ENCODE data around the gene SMPDL3B.

DNA sequence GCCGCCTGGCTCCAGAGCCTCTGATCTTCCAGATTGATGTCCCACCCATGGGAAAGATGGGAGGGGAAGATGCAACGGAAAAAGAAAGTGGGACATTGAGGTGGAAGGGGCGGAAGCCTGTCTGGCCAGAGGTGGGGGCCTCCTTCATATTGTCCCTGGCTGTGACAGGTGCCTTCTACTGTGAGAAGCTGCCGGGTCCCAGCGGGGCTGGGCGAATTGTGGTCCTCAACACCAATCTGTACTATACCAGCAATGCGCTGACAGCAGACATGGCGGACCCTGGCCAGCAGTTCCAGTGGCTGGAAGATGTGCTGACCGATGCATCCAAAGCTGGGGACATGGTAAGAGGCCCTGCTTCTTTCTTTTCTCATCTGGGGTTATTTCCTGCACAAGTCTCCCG, 19.4 kb downstream of the SMPDL3B start:
- TF ChIP-seq, protein P1, sequence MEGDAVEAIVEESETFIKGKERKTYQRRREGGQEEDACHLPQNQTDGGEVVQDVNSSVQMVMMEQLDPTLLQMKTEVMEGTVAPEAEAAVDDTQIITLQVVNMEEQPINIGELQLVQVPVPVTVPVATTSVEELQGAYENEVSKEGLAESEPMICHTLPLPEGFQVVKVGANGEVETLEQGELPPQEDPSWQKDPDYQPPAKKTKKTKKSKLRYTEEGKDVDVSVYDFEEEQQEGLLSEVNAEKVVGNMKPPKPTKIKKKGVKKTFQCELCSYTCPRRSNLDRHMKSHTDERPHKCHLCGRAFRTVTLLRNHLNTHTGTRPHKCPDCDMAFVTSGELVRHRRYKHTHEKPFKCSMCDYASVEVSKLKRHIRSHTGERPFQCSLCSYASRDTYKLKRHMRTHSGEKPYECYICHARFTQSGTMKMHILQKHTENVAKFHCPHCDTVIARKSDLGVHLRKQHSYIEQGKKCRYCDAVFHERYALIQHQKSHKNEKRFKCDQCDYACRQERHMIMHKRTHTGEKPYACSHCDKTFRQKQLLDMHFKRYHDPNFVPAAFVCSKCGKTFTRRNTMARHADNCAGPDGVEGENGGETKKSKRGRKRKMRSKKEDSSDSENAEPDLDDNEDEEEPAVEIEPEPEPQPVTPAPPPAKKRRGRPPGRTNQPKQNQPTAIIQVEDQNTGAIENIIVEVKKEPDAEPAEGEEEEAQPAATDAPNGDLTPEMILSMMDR (conservative IDR thresholded peaks at IDR 0.05): no peak
- TF ChIP-seq ZFX (IDR thresholded peaks at IDR 0.05): no peak
